Activated CD8-positive, alpha-beta memory T cell treated with anti-CD3 and anti-CD28 coated beads, Interleukin-2, amount 50 U/mL, for 24 hours (primary cell): ENCODE results near the gene GOLGA7B.
"Not testable (repeated sequence)": the region's sequence is repeated elsewhere in the genome, so short reads cannot be mapped to it uniquely, and the experiment has no call there.

Source experiments
- DNase-seq: peaks from one replicate; pipeline ENCODE4 v3.0.0-alpha.2; 2020; ENCODE audit errors: extremely low read depth

Gene GOLGA7B

DNA sequence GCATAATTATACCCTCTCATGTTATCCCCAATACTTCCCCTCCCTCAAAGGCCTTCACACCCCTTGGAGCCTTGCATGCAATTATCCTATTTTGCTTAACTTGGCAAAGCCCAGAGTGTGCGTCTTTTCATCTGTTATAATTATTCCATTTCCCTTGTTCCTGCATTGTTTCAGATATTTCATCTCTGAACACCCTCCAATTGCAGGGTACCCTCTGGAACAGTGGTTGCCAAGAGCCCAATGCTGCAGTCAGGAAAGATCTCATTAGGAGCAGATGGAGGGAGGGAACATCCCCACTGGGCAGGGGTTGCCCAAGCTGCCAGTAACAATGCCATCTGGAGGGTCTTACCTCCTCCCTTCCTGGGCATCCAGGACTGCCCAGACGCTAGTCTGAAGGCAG, 18.4 kb upstream of the GOLGA7B start:
- no peak for DNase-seq

DNA sequence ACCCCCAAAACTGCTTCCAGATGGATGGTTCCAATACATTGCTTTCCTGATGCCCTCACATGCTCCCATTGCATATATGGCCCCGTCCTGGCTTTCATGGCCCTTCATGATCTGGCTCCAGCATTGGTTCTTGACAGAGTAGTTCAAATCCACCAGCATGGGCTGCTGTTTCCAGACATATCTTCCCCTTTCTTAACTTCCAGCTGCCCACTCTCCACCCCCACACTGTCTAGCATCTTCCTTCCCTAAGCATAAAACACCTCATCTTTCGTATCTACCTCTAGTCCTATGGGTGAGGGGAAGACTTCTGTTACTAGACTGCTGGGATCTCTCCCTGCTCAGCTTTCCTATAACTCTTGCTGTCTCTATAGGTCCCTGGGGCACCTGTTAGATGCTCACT, 13.2 kb upstream of the GOLGA7B start:
- DNase-seq, result no peak

DNA sequence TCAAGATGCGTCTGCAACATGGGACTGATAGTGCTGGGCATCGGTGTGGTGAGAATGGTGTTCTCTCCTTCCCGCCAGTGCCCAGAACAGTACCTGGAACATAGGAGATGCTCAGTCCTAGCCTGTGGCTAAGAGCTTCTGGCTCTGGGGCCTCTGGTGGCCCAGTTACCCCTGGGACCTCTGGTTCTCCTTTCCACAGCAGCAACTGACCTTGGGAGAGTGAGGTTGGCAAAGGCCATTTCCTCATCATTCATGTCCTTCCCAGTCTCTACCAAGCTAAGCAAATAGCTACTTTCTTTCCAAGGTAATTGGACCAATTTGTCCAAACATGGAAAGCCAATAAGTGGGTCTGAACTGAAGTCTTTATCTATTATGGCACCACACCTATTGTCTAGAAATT, 11.6 kb upstream of the GOLGA7B start:
- DNase-seq, result no peak

DNA sequence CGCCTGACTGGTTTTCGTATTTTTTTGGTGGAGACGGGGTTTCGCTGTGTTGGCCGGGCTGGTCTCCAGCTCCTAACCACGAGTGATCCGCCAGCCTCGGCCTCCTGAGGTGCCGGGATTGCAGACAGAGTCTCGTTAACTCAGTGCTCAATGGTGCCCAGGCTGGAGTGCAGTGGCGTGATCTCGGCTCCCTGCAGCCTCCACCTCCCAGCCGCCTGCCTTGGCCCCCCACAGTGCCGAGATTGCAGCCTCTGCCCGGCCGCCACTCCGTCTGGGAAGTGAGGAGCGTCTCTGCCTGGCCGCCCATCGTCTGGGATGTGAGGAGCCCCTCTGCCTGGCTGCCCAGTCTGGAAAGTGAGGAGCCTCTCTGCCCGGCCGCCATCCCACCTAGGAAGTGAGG, 8.5 kb upstream of the GOLGA7B start:
- not testable (repeated sequence) for DNase-seq

DNA sequence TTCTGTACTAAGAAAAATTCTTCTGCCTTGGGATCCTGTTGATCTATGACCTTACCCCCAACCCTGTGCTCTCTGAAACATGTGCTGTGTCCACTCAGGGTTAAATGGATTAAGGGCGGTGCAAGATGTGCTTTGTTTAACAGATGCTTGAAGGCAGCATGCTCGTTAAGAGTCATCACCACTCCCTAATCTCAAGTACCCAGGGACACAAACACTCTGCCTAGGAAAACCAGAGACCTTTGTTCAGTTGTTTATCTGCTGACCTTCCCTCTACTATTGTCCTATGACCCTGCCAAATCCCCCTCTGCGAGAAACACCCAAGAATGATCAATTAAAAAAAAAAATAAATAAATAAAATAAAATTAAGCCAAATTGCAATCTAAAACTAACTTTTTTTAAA, 7.5 kb upstream of the GOLGA7B start:
- not testable (repeated sequence) for DNase-seq

DNA sequence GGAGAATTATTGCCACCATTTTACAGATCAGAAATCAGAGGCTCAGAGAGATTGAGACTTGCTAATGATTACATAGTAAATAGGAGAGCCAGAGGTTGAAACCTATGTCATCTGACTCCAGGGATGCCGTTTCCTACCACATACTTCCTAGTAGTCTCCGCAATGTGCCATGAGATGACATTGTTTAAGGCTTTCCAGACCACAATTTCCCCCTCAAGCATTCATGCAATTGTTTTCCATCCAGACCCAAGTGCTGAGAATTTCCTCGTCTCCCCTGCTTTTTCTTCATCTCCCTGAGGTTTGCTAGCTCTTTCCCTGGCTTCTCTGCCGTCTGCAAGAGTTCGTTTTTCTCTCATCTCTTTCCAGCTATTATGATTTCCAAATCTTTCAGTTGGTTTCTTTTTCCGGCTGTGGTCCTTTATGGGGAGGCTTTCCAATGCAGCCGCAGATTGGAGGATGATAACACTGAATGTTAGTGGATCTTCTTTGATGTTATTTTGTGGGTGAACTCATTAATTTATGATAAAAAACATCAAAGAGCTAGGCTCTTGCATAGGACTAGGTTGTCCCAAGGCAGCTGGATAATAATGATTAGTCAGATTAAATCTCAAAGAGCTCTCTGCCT, 6.9 kb upstream of the GOLGA7B start:
- no peak for DNase-seq

DNA sequence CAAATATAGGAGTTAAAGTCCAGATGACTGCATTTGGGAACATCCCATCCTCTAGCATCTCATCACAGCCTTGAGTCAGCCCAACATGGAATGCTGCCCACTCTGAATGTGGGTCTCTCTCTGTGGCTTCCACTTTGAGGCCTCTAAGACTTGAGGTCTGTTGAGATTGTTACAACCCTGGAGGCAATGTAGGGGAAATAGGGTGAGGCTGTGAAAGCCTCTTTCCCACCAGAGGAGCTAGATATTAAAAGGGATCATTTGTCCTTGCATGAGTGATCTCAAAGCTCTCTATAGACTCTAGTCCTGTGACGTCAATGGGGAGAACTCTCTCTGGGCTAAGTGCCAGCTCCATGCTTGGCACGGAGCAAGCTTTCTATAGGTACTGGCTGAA, 6.4 kb upstream of the GOLGA7B start:
- DNase-seq, result no peak

DNA sequence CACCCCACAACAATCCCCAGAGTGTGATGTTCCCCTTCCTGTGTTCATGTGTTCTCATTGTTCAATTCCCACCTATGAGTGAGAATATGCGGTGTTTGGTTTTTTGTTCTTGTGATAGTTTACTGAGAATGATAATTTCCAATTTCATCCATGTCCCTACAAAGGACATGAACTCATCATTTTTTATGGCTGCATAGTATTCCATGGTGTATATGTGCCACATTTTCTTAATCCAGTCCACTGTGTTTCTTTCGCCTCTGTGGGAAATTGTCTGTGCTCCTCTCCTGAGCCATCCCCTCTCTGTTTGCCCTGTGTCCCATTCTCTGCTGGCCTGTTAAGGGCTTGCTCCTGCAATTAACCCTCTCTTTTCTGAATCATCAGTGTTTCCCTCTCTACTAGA, 5.7 kb upstream of the GOLGA7B start:
- DNase-seq, result not testable (repeated sequence)

DNA sequence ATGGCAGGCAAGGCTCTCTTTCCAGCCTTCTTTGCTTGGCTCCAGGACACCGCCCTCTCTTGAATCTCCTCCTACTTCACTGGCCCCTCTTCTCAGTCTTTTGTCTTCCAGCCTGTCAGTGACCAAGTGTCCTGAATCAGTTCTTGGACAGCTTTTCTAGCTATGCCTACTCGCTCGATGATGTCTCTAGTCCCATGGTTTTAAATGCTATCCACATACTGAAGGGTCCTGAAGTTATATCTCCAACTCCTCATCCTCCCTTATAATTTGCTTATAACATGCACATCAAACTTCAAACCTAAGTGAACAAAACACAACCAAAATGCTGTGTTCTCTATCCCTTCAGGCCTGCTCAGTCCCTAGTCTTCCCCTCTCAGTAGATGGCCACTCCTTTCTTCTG, 5.0 kb upstream of the GOLGA7B start:
- DNase-seq, result no peak

DNA sequence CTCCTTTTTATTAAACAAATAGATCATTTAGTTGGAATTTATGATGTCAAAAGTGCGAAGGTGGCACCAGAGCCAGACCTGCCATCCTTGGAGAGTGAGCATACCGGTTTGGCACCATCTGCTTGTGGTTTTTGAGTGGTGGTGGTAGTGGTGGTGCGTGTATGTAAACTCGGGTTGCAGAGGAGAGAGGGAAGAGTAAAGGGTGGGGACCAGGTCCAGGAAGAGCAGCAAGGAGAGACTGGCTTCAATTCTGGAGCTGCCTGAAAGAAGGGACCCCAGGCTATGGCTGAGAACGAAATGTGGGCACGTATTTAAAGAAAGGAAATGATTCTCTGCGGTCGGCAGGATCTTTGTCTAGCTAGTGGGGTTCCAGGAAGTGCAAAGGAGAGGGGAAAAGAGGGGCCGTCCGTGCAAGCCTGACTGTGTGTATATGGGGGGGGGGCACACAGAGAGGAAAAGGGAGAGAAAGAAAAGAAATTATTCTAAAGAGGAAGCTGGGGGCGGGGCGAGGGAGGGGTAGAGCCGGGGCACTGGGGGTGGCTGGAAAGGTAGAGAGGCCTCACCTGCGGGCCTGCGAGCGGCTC, 448 bp upstream of the GOLGA7B start:
- DNase-seq, result no peak

DNA sequence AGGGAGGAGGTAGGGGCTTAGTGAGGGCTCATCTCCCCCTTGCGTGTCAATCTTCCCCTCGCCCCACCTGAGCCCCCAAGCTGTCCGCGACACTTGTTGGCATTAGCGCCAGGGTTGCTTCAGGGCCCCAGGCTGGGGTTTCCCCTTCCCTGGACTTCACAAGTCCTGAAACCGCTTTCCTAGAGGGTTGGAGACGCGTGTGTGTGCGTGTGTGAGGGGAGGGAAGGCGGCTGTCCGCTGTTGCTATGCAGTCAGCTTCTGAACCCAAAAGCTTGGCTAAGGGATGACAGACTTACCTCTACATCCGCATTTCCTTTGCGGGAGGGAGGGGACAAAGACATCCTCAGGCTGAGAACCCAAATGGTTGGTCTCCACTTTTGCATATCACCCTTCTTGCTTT, 803 bp downstream of the GOLGA7B start:
- no peak for DNase-seq

DNA sequence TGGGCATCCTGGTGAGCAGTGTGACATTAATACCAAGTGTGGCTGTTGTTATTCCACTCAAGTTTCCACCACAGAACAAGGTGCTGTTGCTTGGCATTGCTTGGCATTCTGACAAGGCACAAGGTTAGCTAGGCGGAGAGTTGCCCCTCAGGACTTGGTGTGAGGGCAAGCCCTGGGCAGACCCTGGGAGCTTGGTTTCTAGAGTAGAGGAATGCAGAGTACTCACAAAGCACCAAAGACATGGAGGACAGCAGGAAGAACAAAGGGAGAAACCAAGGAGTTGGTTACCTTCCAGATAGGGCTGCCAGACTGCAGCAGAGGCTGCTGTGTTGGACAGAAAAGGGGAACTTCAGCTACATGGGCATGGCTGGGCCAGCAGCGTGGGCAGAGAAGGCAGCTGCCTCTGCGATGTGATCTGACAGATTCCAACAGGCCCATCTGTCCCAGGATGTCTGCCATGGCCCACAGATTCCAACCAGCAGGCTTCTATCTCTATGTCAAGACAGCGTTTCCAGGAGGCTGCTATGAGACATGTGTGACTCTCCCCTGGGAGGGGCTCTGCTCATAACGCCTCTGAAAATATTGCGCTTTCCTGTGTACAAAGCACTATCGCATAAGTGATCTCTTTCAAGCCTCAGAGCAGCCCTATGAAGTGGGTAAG, 1.8 kb downstream of the GOLGA7B start:
- DNase-seq, result no peak

DNA sequence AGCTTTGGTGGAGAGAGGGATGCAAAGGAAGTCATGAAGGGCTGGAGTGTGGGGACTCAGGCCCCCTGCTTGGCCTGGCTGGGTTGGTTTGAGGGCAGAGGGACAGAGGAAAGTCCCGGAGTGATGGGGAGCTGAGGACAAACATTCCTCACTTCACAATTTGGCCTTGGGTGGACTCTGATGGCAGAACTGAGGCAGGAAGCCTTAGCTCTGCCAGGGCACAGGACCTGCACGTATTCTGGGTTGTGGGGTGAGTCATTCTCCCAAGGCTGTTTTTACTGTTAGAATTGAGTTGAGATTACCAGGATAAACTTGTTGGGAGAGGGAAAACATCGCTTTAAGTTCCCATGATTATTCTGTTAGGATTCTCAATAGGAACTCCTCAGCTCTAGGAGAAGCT, 2.6 kb downstream of the GOLGA7B start:
- DNase-seq, result no peak

DNA sequence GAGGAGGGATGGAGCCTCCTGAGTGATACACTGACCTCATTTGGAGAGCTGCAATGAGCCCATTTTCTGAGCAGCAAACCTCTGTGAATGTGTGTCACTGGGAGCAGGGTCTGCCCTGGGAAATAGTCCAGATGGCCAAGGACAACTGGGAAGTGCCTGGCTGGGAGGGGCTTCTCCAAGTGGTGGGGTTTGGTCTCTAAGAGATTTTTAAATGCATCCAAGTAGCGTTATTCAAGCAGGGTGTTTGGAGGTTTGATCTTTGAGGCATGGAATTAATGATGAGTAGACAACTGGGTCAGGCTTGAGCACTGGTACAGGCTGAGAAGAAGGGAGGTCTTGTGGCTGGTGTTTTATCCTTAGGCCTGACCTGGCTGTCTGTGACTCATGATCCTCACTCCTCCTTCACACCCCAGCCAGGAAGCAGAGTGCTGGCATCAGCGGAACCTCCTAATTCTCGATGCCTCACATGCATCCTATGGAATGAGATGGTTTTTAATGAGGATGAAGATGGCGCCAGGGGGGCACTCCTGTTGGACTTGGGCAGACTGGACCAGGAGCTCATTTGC, 3.3 kb downstream of the GOLGA7B start:
- no peak for DNase-seq

DNA sequence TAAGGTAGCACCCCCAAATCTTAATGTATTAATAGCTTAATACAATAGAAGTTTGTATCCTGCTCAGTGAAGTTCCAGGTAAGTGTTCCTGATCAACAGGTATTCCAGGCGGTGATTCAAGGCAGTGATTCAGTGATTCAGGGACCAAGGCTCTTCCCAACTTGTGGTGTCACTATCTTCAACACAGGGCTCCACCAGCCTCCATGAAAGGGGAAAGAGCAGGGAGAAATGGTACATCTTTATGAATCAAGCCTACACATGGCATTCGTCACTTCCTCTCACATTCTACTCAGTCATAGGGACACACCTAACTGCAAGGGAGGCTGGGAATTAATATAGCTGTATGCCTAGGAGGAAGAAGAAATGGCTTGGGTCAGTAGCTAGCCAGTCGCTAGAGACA, 5.1 kb downstream of the GOLGA7B start:
- no peak for DNase-seq

DNA sequence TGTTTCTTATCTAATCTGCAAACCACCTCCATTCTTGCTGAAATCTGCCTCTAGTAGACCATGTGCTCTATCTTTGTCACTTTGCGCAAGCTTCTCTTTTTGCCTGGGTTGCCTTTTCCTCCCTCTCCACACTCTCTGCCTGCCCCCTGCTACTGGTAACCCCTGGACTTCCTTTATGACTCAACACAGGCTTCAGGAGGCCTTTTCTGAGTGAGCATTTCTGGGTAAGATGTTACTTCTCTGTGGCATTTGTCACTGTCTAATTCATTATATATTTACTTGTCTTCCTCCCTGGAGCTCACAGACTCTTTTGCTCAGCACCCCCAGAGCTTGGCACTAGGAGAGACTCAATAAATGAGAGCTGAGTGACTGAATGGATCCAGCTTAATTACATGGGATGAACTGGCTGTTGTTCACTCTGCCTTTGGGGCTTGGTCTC, 8.4 kb downstream of the GOLGA7B start:
- no peak for DNase-seq

DNA sequence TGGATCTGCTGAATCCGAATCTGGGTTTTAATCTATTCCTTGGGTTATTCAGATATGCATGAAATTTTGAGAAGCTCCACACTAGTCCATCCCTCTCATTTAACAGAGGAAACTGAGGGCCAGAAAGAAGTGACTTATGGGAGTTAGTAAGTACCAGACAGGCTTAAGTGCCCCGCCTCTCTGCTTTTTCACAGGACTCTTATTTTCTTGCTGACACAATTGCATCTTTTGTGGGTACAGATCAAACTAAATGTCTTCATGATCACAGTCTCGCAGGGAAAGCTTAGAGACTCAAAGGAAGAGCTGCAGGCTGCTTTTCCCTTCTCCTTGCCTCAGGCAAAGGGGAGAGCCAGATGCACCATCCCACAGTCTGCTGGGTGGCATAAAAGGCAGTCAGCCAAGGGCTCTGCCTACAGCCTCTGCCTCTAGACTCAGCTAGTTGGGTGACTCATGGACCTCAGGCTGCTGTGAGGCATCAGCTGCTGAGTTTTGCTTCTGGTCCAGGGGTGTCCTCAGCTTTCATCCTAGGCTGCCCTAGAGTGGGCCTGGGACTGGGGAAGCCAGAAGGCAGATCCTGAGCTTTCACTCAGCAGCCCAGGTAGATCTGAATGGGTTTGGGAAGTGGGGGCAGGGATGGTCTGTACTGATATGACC, 11.6 kb downstream of the GOLGA7B start:
- DNase-seq, result no peak

DNA sequence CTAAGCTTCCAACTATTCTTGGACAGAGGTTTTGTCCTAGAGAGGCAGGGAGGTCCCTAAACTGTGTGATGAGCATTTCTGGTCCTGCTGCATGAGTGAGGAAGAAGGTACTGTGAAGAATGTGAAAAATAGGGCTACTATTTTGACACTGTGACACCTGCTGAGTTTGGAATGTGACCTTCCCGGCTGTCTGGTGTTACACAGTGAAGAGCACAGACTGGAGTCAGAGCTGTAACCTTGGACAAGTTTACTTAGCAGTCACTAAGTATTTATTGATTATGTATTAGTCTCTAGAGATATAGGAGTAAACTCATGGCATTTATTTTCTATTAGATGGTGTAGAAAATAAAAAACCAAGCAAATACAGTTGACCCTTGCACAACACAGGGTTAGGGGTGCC, 12.3 kb downstream of the GOLGA7B start:
- no peak for DNase-seq

DNA sequence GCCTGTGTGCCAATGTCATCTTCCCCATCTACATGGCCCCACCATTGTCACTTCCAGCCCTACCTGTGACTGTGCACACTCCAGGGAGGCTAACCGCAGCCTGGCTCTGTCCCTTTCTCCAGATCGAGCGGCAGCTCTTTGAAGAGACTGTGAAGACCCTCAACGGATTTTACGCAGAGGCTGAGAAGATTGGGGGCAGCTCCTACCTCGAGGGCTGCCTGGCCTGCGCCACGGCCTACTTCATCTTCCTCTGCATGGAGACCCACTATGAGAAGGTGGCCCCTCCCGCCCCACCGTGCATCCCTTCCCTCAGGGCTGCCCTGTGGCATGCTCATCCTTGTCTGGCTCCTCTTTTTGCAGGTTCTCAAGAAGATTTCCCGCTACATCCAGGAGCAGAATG, 14.2 kb downstream of the GOLGA7B start:
- DNase-seq, result no peak

DNA sequence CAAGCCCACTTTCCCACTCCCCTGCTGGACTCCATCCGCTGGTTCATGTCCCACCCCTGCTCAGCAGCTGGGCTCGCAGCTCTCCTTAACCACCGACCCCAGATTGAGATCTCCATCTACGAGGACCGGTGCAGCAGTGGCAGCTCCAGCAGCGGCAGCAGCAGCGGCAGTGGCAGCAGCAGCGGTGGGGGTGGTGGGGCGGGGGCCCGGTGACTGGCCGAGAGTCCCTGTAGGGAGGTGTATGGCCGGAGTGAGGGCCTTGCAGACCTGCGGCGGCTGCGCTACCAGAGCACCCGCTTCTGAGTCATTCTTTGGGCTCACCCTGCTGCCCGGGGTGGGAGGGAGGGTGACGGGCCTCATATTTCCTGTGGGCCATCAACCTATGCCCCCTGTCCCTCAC, 15.8 kb downstream of the GOLGA7B start:
- DNase-seq, result no peak

DNA sequence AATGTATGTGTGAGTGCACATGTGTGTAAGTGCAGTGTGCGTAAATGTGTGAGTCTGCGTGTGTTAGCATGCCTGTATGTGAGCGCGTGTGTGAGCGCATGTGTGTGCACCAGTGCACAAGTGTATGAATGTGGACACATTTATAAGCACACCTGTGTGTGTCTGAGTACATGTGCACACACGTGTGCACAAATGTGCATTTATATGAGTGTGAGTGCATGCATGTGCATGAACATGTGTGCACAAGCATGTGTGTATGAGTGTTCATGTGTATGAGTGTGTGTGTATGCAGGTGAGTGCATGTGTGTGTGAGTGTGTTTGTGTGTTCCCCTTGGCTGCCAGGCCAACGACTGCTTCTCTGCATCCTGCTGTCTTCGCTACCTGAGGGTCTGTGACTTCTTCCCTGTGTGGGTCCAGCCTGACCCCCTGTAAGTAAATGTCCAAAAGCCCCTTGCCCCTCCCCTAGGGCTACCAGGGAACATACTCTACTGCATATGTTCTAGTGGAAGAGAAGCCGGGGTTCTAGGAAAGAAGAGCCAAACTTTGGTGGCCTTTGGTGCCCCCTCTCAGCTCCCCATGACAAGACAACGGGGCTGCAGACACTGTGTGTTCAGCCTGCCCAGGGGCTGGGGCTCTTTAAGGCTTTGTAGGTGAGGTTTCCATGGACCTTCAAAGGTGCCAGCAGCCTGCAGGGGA, 17.0 kb downstream of the GOLGA7B start:
- DNase-seq, result no peak

DNA sequence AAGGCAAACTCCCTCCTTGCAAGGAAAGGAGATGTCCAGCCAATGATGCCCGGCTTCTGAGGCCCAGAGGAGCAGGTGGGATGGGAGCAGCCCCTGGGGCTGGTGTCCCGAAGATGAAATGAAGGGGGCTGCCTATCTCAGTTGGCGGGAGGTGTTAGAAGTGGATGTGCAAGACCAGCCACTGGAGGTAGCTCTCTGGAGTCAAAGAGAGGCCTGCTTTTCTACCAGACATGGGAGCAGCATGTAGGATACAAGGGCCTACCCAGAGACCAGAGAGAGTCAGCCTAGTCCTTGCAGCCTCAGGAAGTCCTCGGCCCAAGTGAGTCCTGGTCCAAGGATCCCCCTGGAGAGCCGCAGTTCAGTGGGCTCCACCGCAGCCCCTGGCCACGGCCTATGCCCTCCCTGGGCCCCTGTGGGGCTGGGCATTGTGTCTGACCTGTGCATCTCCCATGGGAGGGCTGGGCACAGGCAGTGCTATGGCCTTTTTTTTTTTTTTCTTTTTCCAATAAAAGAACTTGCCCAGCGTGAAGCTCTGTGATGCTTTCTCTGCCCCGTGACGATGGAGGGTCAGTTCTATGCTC, 17.7 kb downstream of the GOLGA7B start:
- no peak for DNase-seq
